H1 (cell line): Measurements from ENCODE around the gene SLC25A21. TPM values are rescaled to one million over a fixed set of nuclear protein-coding genes. Genes with fewer than 3 reads are reported as not detected.

ENCODE experiments used
- CTCF ChIA-PET: fragments of 300-600 bp; sonication (Branson Sonifier 250); formaldehyde crosslinking; loops from one replicate; lab custom pipeline; 2021; ENCODE audit not compliant: partially characterized antibody; lab: Charles Lee
- POLR2A ChIA-PET: fragments of 300-600 bp; sonication (Branson Sonifier 250); formaldehyde crosslinking; loops from one replicate; lab custom pipeline; 2021; ENCODE audit warnings: inconsistent platforms; ENCODE audit not compliant: partially characterized antibody; lab: Charles Lee
- DNase-seq, 2 experiments: peaks; one replicate each; pipeline versions ENCODE4 v3.0.0 to v3.0.0-alpha.2; 2010 to 2022; ENCODE audit warnings: low spot score in 2 of 2, low read depth in 1 of 2, mixed read lengths in 1 of 2
- FAIRE-seq: peaks from 2 replicates; lab custom pipeline; 2011; peaks lifted over from hg19 to GRCh38; lab: Jason Lieb, UNC
- H2AFZ ChIP-seq: 2 replicates; pipeline ENCODE4 v1.8.1; 2012; ENCODE audit warnings: low read length, inconsistent platforms
- H2AK5ac ChIP-seq: 2 replicates; pipeline ENCODE4 v1.6.1; 2013; ENCODE audit warnings: low read depth, low read length
- H2BK120ac ChIP-seq: replicated peaks from 2 replicates; pipeline ENCODE3; 2013; ENCODE audit warnings: low read depth, low read length, inconsistent platforms
- H2BK12ac ChIP-seq: 2 replicates; pipeline ENCODE4 v1.6.1; 2013; ENCODE audit warnings: low read depth, low read length
- H2BK15ac ChIP-seq: 2 replicates; pipeline ENCODE4 v1.6.1; 2013; ENCODE audit warnings: low read length
- H2BK20ac ChIP-seq: 2 replicates; pipeline ENCODE4 v1.6.1; 2013; ENCODE audit warnings: low read length
- H2BK5ac ChIP-seq: 2 replicates; pipeline ENCODE4 v1.6.1; 2013; ENCODE audit warnings: low read depth, low read length
- H3K14ac ChIP-seq: 2 replicates; pipeline ENCODE4 v1.6.1; 2013; ENCODE audit warnings: inconsistent platforms; ENCODE audit not compliant: insufficient read length
- H3K18ac ChIP-seq: 2 replicates; pipeline ENCODE4 v1.6.1; 2013; ENCODE audit warnings: low read length; ENCODE audit errors: extremely low read depth
- H3K23ac ChIP-seq: 2 replicates; pipeline ENCODE4 v1.6.1; 2013; ENCODE audit warnings: inconsistent platforms; ENCODE audit not compliant: insufficient read length
- H3K23me2 ChIP-seq: 2 replicates; pipeline ENCODE4 v1.6.1; 2013; ENCODE audit warnings: low read depth, low read length
- H3K27ac ChIP-seq: 2 replicates; pipeline ENCODE4 v1.6.1; 2011; ENCODE audit warnings: low read depth, low read length, inconsistent platforms
- H3K27me3 ChIP-seq, 4 experiments: replicated peaks in 1 of 4; 1 replicate in 1 of 4; 2 replicates in 3 of 4; pipeline versions ENCODE4 v1.6.1 to v1.8.1; 2011 to 2013; ENCODE audit warnings: low read length in 3 of 4, mild to moderate bottlenecking in 3 of 4, inconsistent platforms in 2 of 4, mixed read lengths in 2 of 4, moderate library complexity in 1 of 4; ENCODE audit not compliant: control insufficient read depth in 3 of 4, insufficient read depth in 3 of 4; ENCODE audit errors: extremely low read depth in 1 of 4
- H3K36me3 ChIP-seq, 4 experiments: 2 replicates each; pipeline versions ENCODE4 v1.6.1 to v1.8.1; 2011 to 2013; ENCODE audit warnings: mild to moderate bottlenecking in 4 of 4, low read length in 3 of 4, moderate library complexity in 2 of 4, control low read depth in 1 of 4, inconsistent platforms in 1 of 4; ENCODE audit not compliant: insufficient read depth in 4 of 4, control insufficient read depth in 2 of 4
- H3K4ac ChIP-seq: replicated peaks from 2 replicates; pipeline ENCODE3; 2013; ENCODE audit warnings: low read length, low read depth, mixed read lengths, inconsistent platforms; ENCODE audit not compliant: insufficient read length
- H3K4me1 ChIP-seq, 4 experiments: replicated peaks in 1 of 4; 1 replicate in 1 of 4; 2 replicates in 3 of 4; pipeline versions ENCODE4 v1.6.1 to v1.8.1; 2011 to 2013; ENCODE audit warnings: low read length in 3 of 4, inconsistent platforms in 2 of 4, mixed read lengths in 1 of 4; ENCODE audit not compliant: insufficient read depth in 4 of 4, control insufficient read depth in 3 of 4
- H3K4me2 ChIP-seq, 2 experiments: 2 replicates each; pipeline versions ENCODE4 v1.6.1 to v1.8.1; 2011 to 2013; ENCODE audit warnings: low read depth in 2 of 2, low read length in 2 of 2, control low read depth in 1 of 2, inconsistent platforms in 1 of 2, mild to moderate bottlenecking in 1 of 2; ENCODE audit not compliant: insufficient read depth in 1 of 2
- H3K4me3 ChIP-seq, 4 experiments: fragments of 200-600, 300-600 bp in 1 of 4; sonication (generic), shearing (Covaris generic), sonication (Bioruptor Twin) in 1 of 4; 2 replicates each; pipeline versions ENCODE4 v1.5.1 to v1.8.1; 2011 to 2016; ENCODE audit warnings: low read length in 4 of 4, low read depth in 3 of 4, control low read depth in 2 of 4, inconsistent platforms in 2 of 4, mild to moderate bottlenecking in 2 of 4, mixed read lengths in 1 of 4, moderate library complexity in 1 of 4; ENCODE audit not compliant: insufficient read depth in 2 of 4; ENCODE audit errors: extremely low read depth in 1 of 4
- H3K56ac ChIP-seq: replicated peaks from 2 replicates; pipeline ENCODE3; 2013; ENCODE audit warnings: low read depth, mild to moderate bottlenecking, mixed read lengths, low read length, inconsistent platforms; ENCODE audit not compliant: insufficient read length
- H3K79me1 ChIP-seq: 2 replicates; pipeline ENCODE4 v1.6.1; 2013; ENCODE audit warnings: low read depth, low read length, control low read depth
- H3K79me2 ChIP-seq, 2 experiments: 2 replicates each; pipeline versions ENCODE4 v1.6.1 to v1.8.1; 2012 to 2013; ENCODE audit warnings: low read length in 2 of 2, mild to moderate bottlenecking in 2 of 2, inconsistent platforms in 1 of 2; ENCODE audit not compliant: insufficient read depth in 2 of 2, control insufficient read depth in 1 of 2
- H3K9ac ChIP-seq, 4 experiments: replicated peaks in 1 of 4; 1 replicate in 1 of 4; 2 replicates in 3 of 4; pipeline versions ENCODE4 v1.6.1 to v1.8.1; 2011 to 2013; ENCODE audit warnings: low read depth in 3 of 4, low read length in 3 of 4, control low read depth in 2 of 4, mild to moderate bottlenecking in 2 of 4, moderate library complexity in 2 of 4, inconsistent platforms in 1 of 4; ENCODE audit errors: extremely low read depth in 1 of 4
- H3K9me3 ChIP-seq, 2 experiments: 2 replicates each; pipeline versions ENCODE4 v1.6.1 to v1.8.1; 2012 to 2013; ENCODE audit warnings: mild to moderate bottlenecking in 2 of 2, moderate library complexity in 2 of 2, control low read depth in 1 of 2, inconsistent platforms in 1 of 2, low read depth in 1 of 2, low read length in 1 of 2, mixed read lengths in 1 of 2; ENCODE audit not compliant: insufficient read depth in 2 of 2
- H4K20me1 ChIP-seq, 2 experiments: replicated peaks in 1 of 2; 2 replicates each; pipeline versions ENCODE3 to v1.8.1; 2011 to 2013; ENCODE audit warnings: inconsistent platforms in 2 of 2, low read length in 2 of 2, mild to moderate bottlenecking in 1 of 2; ENCODE audit not compliant: insufficient read depth in 2 of 2, control insufficient read depth in 1 of 2
- H4K5ac ChIP-seq: 2 replicates; pipeline ENCODE4 v1.6.1; 2013; ENCODE audit warnings: low read length, low read depth, mixed read lengths, inconsistent platforms; ENCODE audit not compliant: insufficient read length
- H4K8ac ChIP-seq: 2 replicates; pipeline ENCODE4 v1.8.0; 2013; ENCODE audit warnings: mild to moderate bottlenecking, moderate library complexity, low read length, inconsistent platforms; ENCODE audit not compliant: insufficient read depth; ENCODE audit errors: extremely low read depth
- H4K91ac ChIP-seq: replicated peaks from 2 replicates; pipeline ENCODE3; 2013; ENCODE audit warnings: low read length, mixed read lengths, inconsistent platforms; ENCODE audit not compliant: insufficient read length
- PHF8 ChIP-seq: fragments of 200-600 bp; sonication (generic); conservative IDR thresholded peaks from 2 replicates; pipeline ENCODE4 v1.7.1; 2012; ENCODE audit warnings: low read depth, mild to moderate bottlenecking, inconsistent platforms, low read length, moderate library complexity
- POU5F1 ChIP-seq: IDR thresholded peaks from 2 replicates; pipeline ENCODE4 v1.6.1; 2011; ENCODE audit warnings: low read depth, mild to moderate bottlenecking, low read length, moderate library complexity
- SP4 ChIP-seq: IDR thresholded peaks from 2 replicates; pipeline ENCODE4 v1.6.1; 2012; ENCODE audit warnings: low read length, inconsistent platforms
- WGBS, 2 experiments: shearing (Covaris generic) in 1 of 2; methylation state at CpG; one replicate each; pipeline versions ENCODE4 v1.1.6 to v1.1.7; 2013 to 2015; ENCODE audit warnings: low lambda C conversion rate in 2 of 2, mixed read lengths in 2 of 2, inconsistent platforms in 1 of 2, low coverage in 1 of 2, missing lambda C conversion rate in 1 of 2; ENCODE audit not compliant: insufficient replicate concordance in 2 of 2, insufficient coverage in 1 of 2, insufficient read length in 1 of 2; ENCODE audit errors: extremely low coverage in 1 of 2, missing lambda C conversion rate in 1 of 2; 5-methylcytosine and 5-hydroxymethylcytosine counted together
- polyA plus RNA-seq, 7 experiments: library from polyadenylated mRNA; depleted of rRNA in 3 of 7; stranded (reverse) in 5 of 7; unstranded in 2 of 7; fragments of >200 nt in 5 of 7; fragments of 200-250 nt in 2 of 7; gene quantifications; 1 replicate in 5 of 7; 2 replicates in 1 of 7; 4 replicates in 1 of 7; pipeline versions ENCODE4 v1.2.1 to v1.2.3, GENCODE V29; 2011 to 2013; ENCODE audit warnings: missing spikeins in 2 of 7, mixed read lengths in 2 of 7
- total RNA-seq: library from RNA; stranded (reverse); fragmentation: NEBNext Ultra II Directional; extraction: Animal tissue kit (Norgen Biotek cat#: 25700); gene quantifications from 2 replicates; pipeline ENCODE4 v1.2.1, GENCODE V29; 2021

Gene SLC25A21
- total and polyA plus RNA-seq, 2 of the 8 experiments (the other 6 are each of a cell fraction or from before 2014, with no cell fraction given), result 6.9 to 15.7 TPM

DNA sequence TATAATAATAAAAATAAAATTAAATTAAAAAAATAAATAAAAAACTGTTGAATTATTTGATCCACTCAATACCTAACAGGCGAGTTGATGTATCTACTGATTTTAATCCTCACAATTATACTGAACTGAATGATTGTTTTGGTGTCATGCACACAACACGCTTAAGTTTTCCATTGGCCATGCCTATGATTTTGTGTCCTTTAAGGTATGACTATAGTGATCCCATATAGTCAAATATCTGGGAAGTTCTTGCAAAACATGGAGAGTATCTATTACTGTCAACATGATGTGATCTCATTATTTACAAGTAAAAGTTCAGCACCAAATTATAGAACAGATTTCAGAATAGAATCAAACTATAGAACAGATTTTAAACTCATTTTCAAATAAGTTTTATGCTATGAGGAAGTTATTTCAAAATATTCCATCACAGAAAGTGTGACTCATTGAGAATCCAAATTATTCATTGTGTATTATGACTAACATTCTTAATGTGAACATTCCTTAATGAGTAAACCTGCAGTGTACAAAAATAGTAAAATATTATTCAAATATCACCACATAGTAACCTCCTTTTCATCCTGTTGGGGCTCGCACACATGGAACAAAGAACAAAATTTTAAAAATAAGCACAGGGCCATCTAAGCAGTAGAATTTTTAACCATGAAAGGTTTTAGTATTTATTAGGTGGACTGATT lies 190.4 kb downstream of the SLC25A21 start:
- no peak overlapping the region for H2AK5ac ChIP-seq
- no peak overlapping the region for H3K56ac ChIP-seq
- no peak overlapping the region for H3K14ac ChIP-seq
- no peak overlapping the region for H3K27ac ChIP-seq
- no peak overlapping the region for H3K9ac ChIP-seq
- no peak overlapping the region for H3K4ac ChIP-seq
- WGBS, 2 experiments, result 89% methylated on average over 3 of the region's 3 CpGs; no CpG with 5 or more reads in 1 of the 2 experiments
- H3K4me3 ChIP-seq, result no peak overlapping the region
- DNase-seq (no peak), FAIRE-seq (no peak)
- H3K18ac ChIP-seq, result no peak overlapping the region
- no peak overlapping the region for H2BK20ac ChIP-seq
- H2BK120ac ChIP-seq, result no peak overlapping the region
- H3K79me1 ChIP-seq, result no peaks in the 10 kb centered on the region
- H4K5ac ChIP-seq, result no peak overlapping the region
- no peak overlapping the region for H2AFZ ChIP-seq
- H2BK15ac ChIP-seq, result no peak overlapping the region
- H3K4me1 ChIP-seq, result no peaks in the 10 kb centered on the region
- no peaks in the 10 kb centered on the region for H4K20me1 ChIP-seq
- H4K8ac ChIP-seq, result no peak overlapping the region
- H3K9me3 ChIP-seq, result no peaks in the 10 kb centered on the region
- CTCF ChIA-PET, result no interaction called here
- H2BK12ac ChIP-seq, result no peak overlapping the region
- no peak overlapping the region for H3K23ac ChIP-seq
- H3K36me3 ChIP-seq, result no peaks in the 10 kb centered on the region
- H3K4me2 ChIP-seq, result no peak overlapping the region
- no peaks in the 10 kb centered on the region for H3K27me3 ChIP-seq
- no peak overlapping the region for H2BK5ac ChIP-seq
- POLR2A ChIA-PET, result no interaction called here
- no peaks in the 10 kb centered on the region for H3K79me2 ChIP-seq
- no peaks in the 10 kb centered on the region for H3K23me2 ChIP-seq
- no peak overlapping the region for H4K91ac ChIP-seq
- TF ChIP-seq PHF8 (no peak), SP4 (no peak), POU5F1 (no peak)
